Activated T-helper 9 cell treated with anti-CD3 and anti-CD28 coated beads, Interleukin-2, amount 50 U/mL, for 16 hours (primary cell): ENCODE data around the gene PELI3.

ENCODE experiments used
- DNase-seq: peaks from one replicate; pipeline ENCODE4 v3.0.0-alpha.2; 2020; ENCODE audit warnings: low read depth

PELI3 gene

DNA sequence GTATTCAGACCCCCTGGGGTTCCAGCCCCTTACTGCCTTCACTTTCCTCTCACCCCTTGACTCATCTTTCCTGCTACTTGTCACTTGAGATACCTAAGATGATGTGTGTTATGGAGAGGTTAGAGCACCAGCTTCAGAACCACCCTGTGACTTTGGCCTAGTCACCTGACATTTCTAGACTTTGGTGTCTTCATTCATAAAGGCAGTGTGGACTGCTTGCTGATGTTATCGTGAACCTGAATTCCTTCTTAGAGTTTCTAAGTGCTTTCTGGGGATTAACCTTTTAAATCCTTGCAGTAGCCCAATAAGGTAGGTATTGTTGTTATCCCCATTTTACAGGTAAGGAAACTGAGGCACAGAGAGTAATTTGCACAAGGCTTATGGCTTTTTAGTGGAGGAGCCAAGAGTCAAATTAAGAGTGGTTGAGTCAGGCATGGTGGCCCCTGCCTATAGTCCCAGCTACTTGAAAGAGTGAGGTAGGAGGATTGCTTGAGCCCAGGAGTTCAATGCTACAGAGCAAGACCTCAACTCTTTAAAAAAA lies 38.6 kb downstream of the PELI3 start:
- no peak for DNase-seq

DNA sequence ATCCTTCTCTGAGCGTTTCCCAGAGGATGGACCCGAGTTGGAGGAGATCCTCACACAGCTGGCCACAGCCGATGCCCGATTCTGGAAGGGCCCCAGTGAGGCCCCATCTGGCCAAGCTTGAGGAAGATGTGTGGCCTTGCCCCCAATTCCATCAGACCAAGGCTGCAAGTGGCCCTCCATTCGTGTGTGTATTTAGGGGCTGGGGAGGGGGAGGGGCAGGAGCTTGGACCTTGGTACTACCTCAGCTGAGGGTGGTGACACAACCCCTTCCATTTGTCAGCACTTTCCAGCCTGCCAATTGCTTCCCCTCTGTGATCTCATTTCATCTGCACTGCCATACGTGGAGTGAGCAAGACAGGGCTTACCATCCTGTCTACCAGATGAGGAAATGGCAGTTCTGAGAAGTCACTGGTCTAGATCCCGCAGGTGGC lies 42.4 kb downstream of the PELI3 start:
- DNase-seq: no peak

DNA sequence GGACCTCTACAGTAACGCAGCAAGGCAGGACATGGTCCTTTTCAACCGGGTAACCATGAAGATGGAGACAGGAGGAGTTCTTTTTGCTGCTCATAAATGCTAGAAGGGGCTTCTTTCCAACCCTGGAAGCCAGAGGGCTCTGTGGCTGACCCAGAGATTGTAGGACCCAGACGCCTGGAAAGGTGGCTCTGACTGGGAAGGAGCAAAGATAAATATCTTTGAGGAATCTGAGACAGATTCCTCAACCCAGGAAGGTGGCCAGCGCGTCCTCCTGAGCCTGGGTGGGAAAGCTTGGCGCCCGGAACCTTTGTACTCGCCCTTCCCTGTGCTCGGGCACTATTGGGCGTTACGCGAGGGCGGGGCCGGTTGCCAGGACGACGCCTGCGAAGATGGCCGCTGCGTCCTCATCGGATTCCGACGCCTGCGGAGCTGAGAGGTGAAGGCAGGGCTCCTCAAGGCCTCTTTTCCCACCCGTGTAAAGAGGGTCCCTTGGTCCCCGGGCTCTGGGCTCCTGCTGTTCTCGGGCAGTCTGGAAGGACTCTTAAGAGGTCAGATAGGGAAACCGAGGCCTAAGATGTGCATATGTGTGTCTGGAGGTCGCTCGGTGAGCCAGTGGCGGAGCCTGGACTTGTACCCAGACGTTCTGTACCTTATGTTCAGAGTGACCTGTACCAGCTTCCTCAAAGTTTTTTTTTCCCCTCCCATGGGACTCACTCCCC lies 43.7 kb downstream of the PELI3 start, which contains the start of gene BBS1:
TSS of gene BBS1 (plus strand) at position 365 of the 719 bp plus-strand sequence. CDS start at position 390, 25 bp downstream.
- peak; percentile 74 for DNase-seq

DNA sequence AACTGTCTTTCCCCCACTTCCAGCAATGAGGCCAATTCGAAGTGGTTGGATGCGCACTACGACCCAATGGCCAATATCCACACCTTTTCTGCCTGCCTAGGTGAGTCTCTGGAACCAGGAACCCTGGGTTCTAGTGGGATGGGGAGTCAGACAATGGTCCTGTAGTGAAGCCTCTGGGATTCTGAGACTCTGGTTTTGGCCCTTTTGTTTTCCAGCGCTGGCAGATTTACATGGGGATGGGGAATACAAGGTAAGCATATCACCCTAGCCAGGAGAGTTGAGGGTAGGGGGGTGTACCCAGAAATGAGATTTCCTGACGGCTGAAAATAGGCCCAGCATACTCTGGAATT lies 44.3 kb downstream of the PELI3 start:
- DNase-seq: no peak

DNA sequence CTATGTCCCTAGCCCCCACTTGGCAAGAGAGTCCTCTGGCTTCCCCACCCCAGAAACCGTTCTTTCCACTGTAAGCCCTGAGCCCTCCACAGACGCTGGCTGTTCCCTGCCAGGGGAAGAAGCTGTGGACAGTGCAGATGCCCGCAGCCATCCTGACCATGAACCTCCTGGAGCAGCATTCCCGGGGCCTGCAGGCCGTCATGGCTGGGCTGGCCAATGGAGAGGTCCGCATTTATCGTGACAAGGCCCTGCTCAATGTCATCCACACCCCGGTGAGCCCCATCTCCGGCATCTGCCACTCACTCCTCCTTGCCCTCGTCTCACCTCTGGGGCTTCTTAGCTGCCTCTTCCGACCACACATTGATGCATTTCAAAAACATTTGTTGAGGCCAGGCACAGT lies 56.9 kb downstream of the PELI3 start:
- no peak for DNase-seq

DNA sequence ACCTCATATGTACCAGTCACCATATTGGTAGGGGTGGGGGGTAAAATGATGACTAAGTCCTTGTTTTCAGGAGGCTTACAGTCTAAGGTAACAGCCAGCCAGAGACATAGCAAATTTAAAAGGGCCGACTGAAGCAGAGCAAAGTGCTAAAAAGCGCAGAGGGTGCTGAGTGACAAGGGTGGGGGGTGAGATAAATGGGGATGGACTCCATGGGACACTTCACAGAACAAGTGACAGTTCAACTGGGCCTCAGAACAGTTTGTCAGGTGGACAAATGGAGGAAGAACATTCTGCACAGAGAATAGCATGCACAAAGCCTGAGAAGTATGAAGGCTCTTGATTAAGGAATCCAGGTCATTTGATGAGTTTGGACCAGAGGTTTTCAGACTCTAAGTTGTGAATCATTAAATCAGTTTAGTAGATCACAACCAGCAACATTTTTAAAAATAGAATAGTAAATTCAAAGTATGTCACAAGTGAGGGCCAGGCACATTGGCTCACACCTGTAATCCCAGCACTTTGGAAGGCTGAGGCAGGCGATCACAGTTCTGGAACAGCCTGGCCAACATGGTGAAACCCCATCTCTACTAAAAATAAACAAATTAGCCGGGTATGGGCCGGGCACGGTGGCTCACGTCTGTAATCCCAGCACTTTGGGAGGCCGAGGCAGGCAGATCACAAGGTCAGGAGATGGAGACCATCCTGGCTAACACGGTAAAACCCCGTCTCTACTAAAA lies 57.8 kb downstream of the PELI3 start:
- DNase-seq: no peak
